ENCODE data around the gene MORN1. TPM values are rescaled to one million over a fixed set of nuclear protein-coding genes. Genes with fewer than 3 reads are reported as not detected.
"Not testable (repeated sequence)": the region's sequence is repeated elsewhere in the genome, so short reads cannot be mapped to it uniquely, and the experiment has no call there.

Gene MORN1
- 1 to 10 TPM; 3.1 to 5.3 (median 3.2) TPM for polyA plus RNA-seq

DNA sequence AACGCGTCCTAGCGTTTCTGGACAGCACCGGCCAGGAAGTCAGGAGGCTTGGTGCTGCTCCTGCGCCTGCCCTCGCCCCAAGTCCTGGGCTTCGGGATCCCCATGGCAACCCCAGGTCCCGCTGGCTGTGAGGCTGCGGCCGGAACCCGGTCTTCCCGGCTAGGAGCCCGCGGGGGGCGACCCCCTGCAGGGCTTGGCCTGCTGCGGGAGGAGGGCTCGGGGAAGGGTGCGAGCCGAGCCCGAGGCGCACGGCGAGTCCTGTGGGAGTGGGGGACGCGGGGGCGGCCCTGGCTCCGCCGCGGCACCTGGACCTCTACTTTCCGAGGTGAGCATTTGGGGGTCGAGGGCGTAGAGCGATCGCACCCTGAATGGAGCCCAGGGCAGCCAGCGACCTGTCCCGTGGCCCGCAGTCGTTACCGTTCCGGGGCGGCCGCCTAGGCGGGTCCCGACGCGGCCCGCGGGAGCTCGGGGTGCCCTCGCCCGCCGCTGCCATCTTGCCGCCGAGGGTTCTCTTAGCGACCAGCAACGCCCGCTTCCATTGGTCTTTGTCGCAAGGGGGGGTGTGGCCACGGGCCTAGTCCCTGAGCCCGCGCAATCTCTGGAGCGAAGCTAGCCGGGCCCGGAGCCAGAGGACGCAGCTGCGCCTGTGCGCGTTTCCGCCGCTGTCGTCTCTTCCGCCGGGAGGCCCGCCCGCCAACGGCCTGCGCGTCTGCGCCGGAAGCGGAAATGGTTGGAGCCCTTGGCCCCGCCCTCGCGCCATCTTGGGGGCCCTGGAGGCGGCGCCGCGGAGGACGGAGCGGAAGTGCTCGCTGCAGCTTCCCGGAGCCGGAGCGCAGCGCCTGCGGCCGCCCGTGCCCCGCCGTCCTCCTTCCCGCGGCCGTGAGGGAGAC, at the start of gene MORN1, which contains the start of gene RER1:
TSS of gene MORN1 (minus strand) at position 514 of the 890 bp plus-strand sequence. CDS start at position 493, 21 bp downstream.
TSS of gene RER1 (plus strand) at position 801 of the 890 bp plus-strand sequence. CDS start 3,950 bp downstream, outside the sequence.
- H3K27ac ChIP-seq (ENCODE audit: low read depth, low read length): peak within 1 kb of the TSS; percentile 51
- WGBS, 3 donors: 0 to 1% (median 0%) methylated on average over 81 to 103 of the region's 103 CpGs

- not testable (repeated sequence) for H3K27ac ChIP-seq (ENCODE audit: low read depth, low read length)
- WGBS, 3 donors: 73 to 93% (median 90%) methylated on average over 12 to 23 of the region's 23 CpGs
These were observed 49.0 kb upstream of the MORN1 start for GRCh38 chr1:2440346-2440745.

GRCh38 chr1:2439369-2439768, 48.0 kb upstream of the MORN1 start:
- 58 to 78% (median 74%) methylated on average over 15 of the region's 15 CpGs for WGBS, 3 donors
- no peak overlapping the region for H3K27ac ChIP-seq (ENCODE audit: low read depth, low read length)

DNA sequence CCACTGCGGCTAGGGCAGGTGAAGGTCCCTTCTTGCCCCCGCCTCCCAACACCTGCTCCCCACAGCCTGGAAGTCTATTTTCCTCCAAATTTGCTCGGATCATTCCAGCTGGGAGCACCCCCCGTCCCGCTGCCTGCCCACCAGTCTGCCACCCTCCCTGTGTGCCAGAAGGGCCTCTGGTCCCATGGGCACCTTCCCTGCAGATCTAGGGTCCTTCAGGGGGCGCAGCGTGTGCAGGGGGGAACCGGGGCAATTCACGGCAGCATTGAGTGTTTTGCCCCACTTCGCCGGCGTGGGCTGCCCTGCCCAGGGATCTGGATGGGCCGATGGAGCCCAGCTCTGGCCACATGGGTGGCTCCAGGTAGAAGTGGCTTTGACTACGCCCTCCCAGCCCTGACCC, 47.3 kb upstream of the MORN1 start:
- 80 to 90% (median 89%) methylated on average over 14 of the region's 14 CpGs for WGBS, 3 donors

GRCh38 chr1:2438038-2438437, 46.7 kb upstream of the MORN1 start:
- 51 to 72% (median 57%) methylated on average over 15 of the region's 15 CpGs for WGBS, 3 donors
- no peak overlapping the region for H3K27ac ChIP-seq (ENCODE audit: low read depth, low read length)

More for the DNA sequence above, 47.3 kb upstream of the MORN1 start:
- H3K27ac ChIP-seq (ENCODE audit: low read depth, low read length): no peak overlapping the region

- H3K27ac ChIP-seq (ENCODE audit: low read depth, low read length): no peak overlapping the region
- WGBS, 3 donors: 80 to 86% (median 85%) methylated on average over 15 of the region's 15 CpGs
These were observed 46.3 kb upstream of the MORN1 start for GRCh38 chr1:2437617-2438016.

DNA sequence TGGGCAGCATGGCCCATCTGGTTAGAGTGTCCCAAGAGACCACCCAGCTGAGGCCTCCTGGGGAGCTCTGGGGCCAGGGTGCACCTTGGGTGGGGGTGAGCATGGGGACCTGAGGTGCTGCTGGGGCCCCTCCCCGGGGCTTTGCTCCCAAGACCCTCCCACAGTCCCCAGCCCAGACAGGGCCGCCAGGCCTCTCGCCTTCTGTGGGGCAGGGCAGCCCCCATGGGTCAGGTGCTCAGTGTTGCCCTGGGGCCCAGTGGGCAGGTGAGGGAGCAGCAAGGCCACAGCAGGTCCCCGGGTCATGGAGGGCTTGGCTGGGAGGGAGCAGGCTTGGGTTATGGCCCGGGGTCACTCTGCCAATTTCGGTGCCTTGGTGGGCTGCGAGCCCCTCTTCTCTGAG, 45.5 kb upstream of the MORN1 start:
- no peak overlapping the region for H3K27ac ChIP-seq (ENCODE audit: low read depth, low read length)
- WGBS, 3 donors: 68 to 84% (median 80%) methylated on average over 6 to 7 of the region's 7 CpGs

- WGBS, 3 donors: 44 to 65% (median 58%) methylated on average over 1 to 2 of the region's 2 CpGs
- H3K27ac ChIP-seq (ENCODE audit: low read depth, low read length): no peak overlapping the region
These were observed 44.5 kb upstream of the MORN1 start for GRCh38 chr1:2435746-2436355.

- no peak overlapping the region for H3K27ac ChIP-seq (ENCODE audit: low read depth, low read length)
- WGBS, 3 donors: 55 to 63% (median 58%) methylated on average over 9 of the region's 9 CpGs
These were observed 43.7 kb upstream of the MORN1 start for GRCh38 chr1:2435091-2435490.

DNA sequence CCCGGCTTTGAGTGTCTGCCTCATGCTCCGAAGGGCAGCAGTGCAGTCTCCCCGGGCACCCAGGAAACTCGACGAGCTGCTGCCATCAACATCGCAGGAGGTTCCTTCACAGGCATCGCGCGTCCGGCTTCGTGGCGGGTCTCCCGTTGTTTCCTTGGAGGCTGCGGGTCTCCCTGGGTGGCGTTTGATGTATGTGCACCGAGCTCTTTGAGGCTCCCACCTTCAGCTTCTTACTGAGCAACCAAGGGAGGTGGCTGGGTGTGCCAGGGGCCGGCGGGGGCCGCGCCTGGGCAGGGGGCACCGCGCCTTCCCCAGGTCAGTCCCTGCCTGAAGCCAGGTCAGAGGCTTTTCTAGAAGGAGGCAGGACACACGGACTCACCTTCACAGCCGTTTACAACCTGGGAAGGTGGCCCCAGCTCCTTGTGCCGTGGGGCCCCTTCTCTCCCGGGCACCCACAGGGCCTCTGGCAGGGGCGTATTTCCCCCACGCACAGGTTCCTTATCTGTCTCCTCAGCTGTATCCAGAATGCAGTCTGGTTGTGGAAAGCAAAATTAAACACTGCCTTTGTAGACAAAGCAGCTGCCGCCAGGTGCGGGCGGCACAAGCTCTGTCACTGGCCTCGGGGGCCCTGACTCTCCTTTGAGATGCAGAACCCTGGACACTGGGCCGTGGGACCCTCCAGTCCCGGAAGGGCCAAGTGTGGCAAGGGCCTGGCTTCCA, 42.7 kb upstream of the MORN1 start:
- 54 to 59% (median 54%) methylated on average over 34 of the region's 34 CpGs for WGBS, 3 donors
- no peak overlapping the region for H3K27ac ChIP-seq (ENCODE audit: low read depth, low read length)

DNA sequence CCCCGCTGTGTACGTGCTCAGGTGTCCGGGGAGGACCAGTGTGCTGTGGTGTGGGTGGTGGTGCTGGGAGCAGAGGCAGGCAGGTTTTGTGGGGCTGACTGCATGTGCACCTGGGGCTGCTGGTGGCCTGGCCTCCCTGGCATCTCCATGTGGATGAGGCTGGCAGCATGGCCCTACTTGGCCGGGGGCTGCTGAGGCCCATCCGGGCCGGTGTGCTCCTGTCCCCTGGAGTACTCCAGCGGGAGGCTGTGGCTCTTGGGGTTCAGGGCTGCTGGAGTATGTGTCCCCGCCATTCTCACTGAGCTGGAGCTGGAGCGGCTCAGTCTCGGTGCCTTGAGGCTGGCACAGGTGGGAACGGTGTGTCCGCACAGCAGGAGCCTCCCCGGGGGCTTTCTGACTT, 41.8 kb upstream of the MORN1 start:
- no peak overlapping the region for H3K27ac ChIP-seq (ENCODE audit: low read depth, low read length)
- 56 to 78% (median 74%) methylated on average over 11 to 13 of the region's 13 CpGs for WGBS, 3 donors

DNA sequence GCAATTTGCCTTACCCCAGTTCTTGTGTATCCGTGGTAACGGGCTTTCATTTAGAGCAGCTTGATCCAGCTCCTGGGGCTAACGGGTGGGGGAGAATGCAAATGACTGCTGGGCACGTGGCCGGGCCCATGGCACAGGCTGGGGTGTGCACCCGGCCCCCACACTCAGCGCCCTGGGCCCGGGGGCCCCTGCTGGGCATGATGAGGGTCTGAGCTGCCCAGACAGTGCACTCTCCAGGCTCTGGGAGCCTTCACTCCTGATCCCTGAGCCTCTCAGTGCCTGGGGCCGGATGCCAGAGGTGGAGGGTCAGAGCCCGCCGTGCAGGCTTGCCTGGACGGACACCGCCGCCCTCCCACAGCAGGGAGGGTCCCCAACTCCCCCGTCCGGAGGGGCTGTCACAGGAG, 41.1 kb upstream of the MORN1 start:
- no peak overlapping the region for H3K27ac ChIP-seq (ENCODE audit: low read depth, low read length)
- WGBS, 3 donors: 13 to 44% (median 30%) methylated on average over 10 to 16 of the region's 16 CpGs

- no peak overlapping the region for H3K27ac ChIP-seq (ENCODE audit: low read depth, low read length)
- WGBS, 3 donors: 55 to 61% (median 59%) methylated on average over 9 to 10 of the region's 10 CpGs
These were observed 40.2 kb upstream of the MORN1 start for GRCh38 chr1:2431518-2431917.

GRCh38 chr1:2431103-2431502, 39.7 kb upstream of the MORN1 start:
- no peak overlapping the region for H3K27ac ChIP-seq (ENCODE audit: low read depth, low read length)
- WGBS, 3 donors: 38 to 47% (median 47%) methylated on average over 16 of the region's 16 CpGs

DNA sequence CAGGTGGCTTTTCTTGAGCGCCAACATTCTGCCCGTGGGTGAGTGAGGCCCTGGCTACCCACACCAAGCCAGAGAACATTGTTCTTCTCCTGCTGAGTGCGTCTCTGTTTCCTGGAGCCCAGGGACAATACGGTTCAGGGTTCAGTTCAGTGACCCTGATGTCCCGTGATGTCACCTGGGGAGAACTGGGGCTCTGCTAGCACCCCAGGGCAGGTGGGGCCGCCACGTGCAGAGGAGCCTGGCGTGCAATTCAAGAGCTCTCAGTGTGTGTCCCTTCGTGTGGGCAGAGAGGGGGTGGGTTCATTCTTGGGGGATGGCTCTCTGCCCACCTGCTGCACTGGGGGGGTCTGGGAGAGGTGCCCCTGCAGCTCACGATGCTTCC, 39.2 kb upstream of the MORN1 start:
- 69 to 77% (median 72%) methylated on average over 10 of the region's 10 CpGs for WGBS, 3 donors
- no peak overlapping the region for H3K27ac ChIP-seq (ENCODE audit: low read depth, low read length)

GRCh38 chr1:2429780-2430591, 38.6 kb upstream of the MORN1 start:
- H3K27ac ChIP-seq (ENCODE audit: low read depth, low read length): no peak overlapping the region
- WGBS, 3 donors: 77 to 87% (median 78%) methylated on average over 20 of the region's 20 CpGs

- no peak overlapping the region for H3K27ac ChIP-seq (ENCODE audit: low read depth, low read length)
- WGBS, 3 donors: 90 to 92% (median 90%) methylated on average over 26 to 28 of the region's 28 CpGs
These were observed 37.1 kb upstream of the MORN1 start for GRCh38 chr1:2428490-2428889.

DNA sequence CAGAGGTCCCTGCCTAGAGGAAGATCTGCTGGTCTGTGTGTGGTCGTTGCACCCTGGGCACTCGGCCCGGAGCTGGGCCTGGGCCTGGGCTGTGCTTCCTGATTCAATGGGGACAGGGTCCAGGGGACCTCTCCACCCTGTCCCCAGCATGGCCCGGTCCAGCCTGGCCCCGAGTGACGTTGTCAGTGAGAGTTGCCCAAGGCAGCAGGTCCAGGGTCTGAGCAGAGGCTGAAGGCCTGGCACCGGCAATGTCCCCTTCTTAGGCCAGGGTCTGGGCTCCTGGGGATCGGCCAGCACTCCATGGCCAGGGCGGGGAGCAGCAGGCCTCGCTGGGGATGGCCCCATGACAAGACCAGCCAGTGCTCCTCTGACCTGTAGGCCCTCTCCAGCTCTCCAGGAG, 36.6 kb upstream of the MORN1 start:
- no peak overlapping the region for H3K27ac ChIP-seq (ENCODE audit: low read depth, low read length)
- 73 to 76% (median 75%) methylated on average over 9 to 10 of the region's 10 CpGs for WGBS, 3 donors
